ENCODE data around the gene BRAP.
"Not testable (repeated sequence)": the region's sequence is repeated elsewhere in the genome, so short reads cannot be mapped to it uniquely, and the experiment has no call there.

The BRAP gene, protein sequence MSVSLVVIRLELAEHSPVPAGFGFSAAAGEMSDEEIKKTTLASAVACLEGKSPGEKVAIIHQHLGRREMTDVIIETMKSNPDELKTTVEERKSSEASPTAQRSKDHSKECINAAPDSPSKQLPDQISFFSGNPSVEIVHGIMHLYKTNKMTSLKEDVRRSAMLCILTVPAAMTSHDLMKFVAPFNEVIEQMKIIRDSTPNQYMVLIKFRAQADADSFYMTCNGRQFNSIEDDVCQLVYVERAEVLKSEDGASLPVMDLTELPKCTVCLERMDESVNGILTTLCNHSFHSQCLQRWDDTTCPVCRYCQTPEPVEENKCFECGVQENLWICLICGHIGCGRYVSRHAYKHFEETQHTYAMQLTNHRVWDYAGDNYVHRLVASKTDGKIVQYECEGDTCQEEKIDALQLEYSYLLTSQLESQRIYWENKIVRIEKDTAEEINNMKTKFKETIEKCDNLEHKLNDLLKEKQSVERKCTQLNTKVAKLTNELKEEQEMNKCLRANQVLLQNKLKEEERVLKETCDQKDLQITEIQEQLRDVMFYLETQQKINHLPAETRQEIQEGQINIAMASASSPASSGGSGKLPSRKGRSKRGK

DNA sequence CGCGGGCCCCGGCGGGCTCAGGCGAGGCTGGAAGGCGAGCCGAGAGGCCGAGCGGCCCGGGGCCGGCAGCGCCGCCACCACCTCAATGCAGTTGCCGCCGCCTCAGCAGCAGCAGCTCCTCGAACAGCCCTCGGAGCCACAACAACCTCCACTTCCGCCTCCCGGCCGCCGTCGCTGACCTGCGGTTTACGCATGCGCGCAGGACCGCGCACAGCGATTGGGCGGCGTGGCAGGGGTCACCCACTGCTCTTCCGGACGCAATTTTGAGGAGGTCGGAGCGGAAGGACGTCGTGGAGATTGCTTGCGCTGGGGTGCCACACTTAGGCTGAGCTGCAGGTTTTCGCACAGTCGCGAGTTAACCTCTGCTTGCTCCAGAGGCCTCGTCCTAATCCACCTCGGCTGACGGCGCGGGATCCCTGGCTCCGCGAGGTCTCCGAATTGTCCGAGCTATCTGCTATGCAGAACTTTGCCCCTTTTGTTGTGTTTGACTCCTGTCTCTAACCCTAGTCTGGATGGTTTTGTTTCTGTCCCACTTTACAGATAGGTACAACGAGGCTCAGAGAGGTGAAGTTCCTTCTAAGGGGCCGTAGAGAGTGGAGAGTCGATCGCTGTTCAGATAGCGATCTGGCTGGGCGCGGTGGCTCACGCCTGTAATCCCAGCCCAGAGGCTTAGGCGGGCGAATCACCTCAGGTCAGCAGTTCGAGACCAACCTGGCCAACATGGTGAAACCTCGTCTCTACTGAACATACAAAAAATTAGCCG lies at the start of gene BRAP, which contains the start of gene ACAD10:
Gene BRAP (minus strand): TSS at position 146 of the 763 bp plus-strand sequence. CDS start 164 bp downstream, outside the sequence.
Gene ACAD10 (plus strand): TSS at position 243 of the 763 bp plus-strand sequence. CDS start 6,657 bp downstream, outside the sequence.
- DNase-seq = peak; percentile 93

DNA sequence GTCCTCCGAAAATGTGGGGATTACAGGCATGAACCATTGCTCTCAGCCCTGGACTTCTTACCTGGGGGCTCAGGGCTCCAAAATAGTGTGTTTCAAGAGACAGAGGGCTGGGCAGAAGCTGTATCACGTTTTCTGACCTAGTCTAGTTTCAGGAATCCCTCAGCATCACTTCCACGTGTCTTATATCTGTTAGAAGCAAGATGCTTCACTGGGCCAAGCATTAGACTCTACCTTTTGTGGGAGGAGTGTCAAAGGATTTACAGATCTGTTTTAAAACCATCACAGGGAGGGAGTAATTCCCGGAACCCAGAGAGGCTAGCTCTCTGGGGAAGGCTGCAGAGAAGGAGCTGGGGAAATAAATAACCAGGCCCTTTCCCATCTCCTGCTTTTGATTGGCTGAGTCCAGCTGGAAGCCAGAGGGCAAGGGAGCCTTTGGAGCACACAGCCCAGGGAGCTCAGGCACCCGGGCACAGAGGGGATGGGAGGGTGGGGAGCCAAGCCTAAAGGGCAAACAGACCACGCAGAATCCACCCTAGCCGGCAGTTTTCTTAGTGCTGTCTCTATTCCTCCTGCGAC lies 47.7 kb upstream of the BRAP start:
- no peak for DNase-seq

DNA sequence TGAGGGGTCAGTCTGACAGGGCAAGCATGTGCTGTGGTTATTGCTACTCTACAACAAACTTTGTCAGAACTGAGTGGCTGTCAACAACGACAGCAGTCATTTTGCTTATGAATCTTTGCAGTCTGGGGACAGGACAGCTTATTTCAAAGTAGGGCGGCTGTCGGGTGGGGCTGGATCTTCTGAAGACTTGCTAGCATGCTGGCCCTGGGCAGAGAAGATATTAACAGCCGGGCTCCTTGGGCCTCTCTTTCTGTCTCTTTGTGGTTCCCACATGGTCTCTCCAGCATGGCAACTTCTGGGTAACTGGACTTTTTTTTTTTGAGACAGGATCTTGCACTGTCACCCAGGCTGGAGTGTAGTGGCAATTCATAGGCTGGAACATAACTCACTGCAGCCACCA lies 47.0 kb upstream of the BRAP start:
- no peak for DNase-seq

DNA sequence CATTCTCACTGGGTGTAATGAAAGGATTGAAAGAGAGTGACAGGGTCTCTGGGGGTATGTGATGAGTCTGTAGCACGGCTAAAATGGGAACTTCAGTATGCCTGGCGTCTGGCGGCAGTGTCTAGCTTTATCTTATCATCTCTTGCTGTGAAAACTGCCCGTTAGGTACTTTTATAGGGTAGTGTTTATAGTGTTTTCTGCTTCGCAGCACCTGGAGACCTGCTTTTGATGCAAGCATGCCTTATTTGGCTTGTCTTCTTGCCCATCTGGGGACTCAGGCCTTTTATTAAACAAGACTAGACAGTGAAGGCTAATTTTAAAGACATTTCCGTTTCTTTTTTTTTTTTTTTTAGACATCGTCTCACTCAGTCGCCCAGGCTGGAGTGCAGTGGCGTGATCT lies 44.7 kb upstream of the BRAP start:
- DNase-seq = no peak

DNA sequence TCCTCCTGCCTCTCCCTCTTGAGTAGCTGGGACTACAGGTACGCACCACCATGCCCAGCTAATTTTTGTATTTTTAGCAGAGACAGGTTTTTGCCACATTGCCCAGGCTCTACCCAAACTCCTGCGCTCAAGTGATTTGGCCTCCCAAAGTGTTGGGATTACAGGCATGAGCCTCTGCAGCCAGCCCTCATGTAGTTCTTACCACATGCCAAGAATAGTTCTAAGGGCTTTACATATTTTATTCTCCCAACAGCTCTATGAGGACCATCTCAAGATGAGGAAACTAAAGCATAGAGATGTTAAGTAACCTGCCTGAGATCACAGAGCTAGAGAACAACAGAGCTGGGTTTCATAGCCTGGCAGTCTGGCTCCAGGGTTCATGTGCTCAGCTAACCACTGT lies 43.0 kb upstream of the BRAP start:
- no peak for DNase-seq

GRCh38 chr12:111723646-111724360 lies 38.0 kb upstream of the BRAP start:
- DNase-seq = not testable (repeated sequence)

GRCh38 chr12:111720457-111720856 lies 34.7 kb upstream of the BRAP start:
- no peak for DNase-seq

DNA sequence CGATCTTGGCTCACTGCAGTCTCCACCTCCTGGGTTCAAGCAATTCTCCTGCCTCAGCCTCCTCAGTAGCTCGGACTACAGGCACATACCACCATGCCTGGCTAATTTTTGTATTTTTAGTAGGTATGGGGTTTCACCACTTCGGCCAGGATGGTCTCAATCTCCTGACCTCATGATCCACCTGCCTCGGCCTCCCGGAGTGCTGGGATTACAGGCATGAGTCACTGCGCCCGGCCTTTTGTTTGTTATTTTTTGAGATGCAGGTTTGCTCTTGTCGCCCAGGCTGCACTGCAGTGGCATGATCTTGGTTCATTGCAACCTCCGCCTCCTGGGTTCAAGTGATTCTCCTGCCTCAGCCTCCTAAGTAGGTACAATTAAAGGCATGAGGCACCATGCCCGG lies 33.6 kb upstream of the BRAP start:
- DNase-seq = not testable (repeated sequence)

DNA sequence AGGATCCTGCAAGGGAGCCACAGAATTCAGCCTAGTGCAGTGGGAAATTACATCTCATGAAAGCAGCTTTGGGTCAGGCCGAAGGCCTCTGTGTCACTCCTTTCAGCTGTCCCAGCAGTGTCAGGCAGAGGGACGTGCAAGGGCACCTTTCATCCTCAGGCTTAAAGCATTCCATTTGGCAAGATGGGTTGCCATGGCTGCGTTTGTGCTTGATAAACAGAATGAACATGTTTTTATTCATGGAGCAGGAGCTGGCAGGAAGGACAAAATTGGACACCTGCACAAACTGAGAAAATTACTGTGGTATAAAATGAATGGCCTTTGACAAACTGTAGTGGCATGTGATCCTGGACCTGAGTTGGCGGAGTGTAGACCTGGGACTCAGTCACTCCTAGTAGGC lies 29.5 kb upstream of the BRAP start:
- DNase-seq = no peak

GRCh38 chr12:111706145-111706544 lies 20.4 kb upstream of the BRAP start:
- DNase-seq = no peak

- no peak for DNase-seq
Observed at GRCh38 chr12:111705672-111706071, 19.9 kb upstream of the BRAP start.

- DNase-seq = no peak
Observed at GRCh38 chr12:111699962-111700361, 14.2 kb upstream of the BRAP start.

- no peak for DNase-seq
Observed at GRCh38 chr12:111693818-111694217, 8.1 kb upstream of the BRAP start.

GRCh38 chr12:111692575-111693210 lies 6.9 kb upstream of the BRAP start:
- no peak for DNase-seq

DNA sequence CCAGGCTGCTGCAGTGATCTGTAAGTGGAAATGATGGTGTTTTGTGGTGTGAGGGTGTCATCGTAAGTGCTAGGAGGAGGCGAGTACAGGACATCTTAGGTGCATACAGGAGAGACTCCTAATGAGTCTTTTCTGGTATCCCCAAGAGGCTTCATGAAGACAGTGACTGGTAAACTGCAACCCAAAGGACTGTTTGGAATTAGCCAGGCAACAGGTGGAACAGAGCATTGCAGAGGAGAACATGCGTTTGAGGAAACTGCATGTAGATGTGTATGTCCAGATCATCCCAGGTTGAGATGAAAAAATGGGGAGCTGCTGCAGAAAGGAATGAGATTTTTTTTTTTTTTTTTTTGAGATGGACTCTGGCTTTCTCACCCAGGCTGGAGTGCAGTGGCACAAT lies 5.5 kb upstream of the BRAP start:
- no peak for DNase-seq

DNA sequence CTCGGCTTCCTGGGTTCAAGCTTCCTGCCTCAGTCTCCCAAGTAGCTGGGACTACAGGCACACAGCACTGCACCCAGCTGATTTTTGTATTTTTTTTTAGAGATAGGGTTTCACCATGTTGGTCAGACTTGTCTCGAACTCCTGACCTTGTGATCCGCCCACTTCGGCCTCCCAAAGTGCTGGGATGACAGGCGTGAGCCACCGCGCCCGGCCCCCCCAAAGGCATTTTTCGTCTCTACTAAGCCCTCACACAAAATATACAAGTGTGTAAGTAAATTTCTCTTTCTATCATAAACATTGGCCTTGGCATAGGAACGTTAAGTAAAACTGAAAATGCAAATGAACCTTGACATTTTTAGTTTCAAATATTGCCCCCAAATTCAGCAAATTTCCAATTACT lies 2.2 kb upstream of the BRAP start:
- no peak for DNase-seq

DNA sequence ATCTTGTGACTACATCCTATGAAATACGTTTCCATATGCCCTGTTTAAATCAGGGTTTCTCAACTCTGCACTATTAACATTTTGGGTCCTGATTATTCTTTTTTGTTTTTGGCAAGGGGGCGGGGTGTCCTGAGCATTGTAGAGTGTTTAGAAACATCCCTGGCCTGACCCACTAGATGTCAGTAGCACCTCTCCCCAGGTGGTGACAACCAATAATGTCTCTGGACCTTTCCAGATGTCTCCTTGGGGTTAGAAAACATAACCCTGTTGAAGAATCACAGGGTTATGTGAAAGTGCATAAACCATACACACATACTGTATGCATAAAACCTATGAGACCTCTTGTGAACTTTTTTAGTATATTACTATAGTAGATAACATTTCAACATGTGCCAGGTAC lies 1.5 kb upstream of the BRAP start:
- DNase-seq = no peak

GRCh38 chr12:111686574-111687105 lies 884 bp upstream of the BRAP start:
- no peak for DNase-seq

GRCh38 chr12:111685322-111685810 lies 390 bp downstream of the BRAP start:
- no peak for DNase-seq

GRCh38 chr12:111684485-111685198 lies 1.1 kb downstream of the BRAP start:
- DNase-seq = not testable (repeated sequence)

- DNase-seq = no peak
Observed at GRCh38 chr12:111677186-111677585, 8.6 kb downstream of the BRAP start.

All from stimulated activated CD4-positive, alpha-beta T cell treated with anti-CD3 and anti-CD28 coated beads, Interleukin-1b, Interleukin-23, amount 100 ng/mL, for 48 hours (primary cell).